PFSK-1 (cell line): ENCODE measurements around the gene TACR1.

ENCODE experiments used
- FOXP2 ChIP-seq: optimal IDR thresholded peaks from 2 replicates; pipeline ENCODE3; 2011; ENCODE audit warnings: borderline replicate concordance, control low read depth, inconsistent platforms; ENCODE audit not compliant: insufficient read depth; ENCODE audit errors: extremely low read length, extremely low read depth
- POLR2AphosphoS5 ChIP-seq: IDR thresholded peaks from 2 replicates; pipeline ENCODE4 v1.6.1; 2012; ENCODE audit warnings: low read depth, mild to moderate bottlenecking, control low read depth, low read length, moderate library complexity
- REST ChIP-seq, 2 experiments: IDR thresholded peaks; 2 replicates each; pipeline versions ENCODE4 v1.6.1 to v1.8.0; 2011 to 2012; ENCODE audit warnings: low read depth in 2 of 2, low read length in 2 of 2, control low read depth in 1 of 2, inconsistent platforms in 1 of 2, mild to moderate bottlenecking in 1 of 2, moderate library complexity in 1 of 2; ENCODE audit not compliant: insufficient read depth in 1 of 2
- SIN3A ChIP-seq: IDR thresholded peaks from 2 replicates; pipeline ENCODE4 v1.6.1; 2012; ENCODE audit warnings: mild to moderate bottlenecking, low read length, moderate library complexity, borderline replicate concordance; ENCODE audit not compliant: insufficient read depth
- TAF1 ChIP-seq: IDR thresholded peaks from 2 replicates; pipeline ENCODE4 v1.6.1; 2012; ENCODE audit warnings: low read length, control low read depth, borderline replicate concordance; ENCODE audit not compliant: insufficient read depth

GRCh38 chr2:75035444-75036353 is 163.6 kb downstream of the TACR1 start:
- TF ChIP-seq REST (IDR thresholded peaks at IDR 0.05; ENCODE audit: insufficient read depth in 1 of 2, low read depth in 2 of 2, low read length in 2 of 2): no peak
- TF ChIP-seq SIN3A: no peak
- TF ChIP-seq TAF1: no peak
- TF ChIP-seq POLR2AphosphoS5: no peak
- no peak for TF ChIP-seq FOXP2
